Activated naive CD4-positive, alpha-beta T cell (primary cell): ENCODE results near the gene ARHGEF16.
A peak's percentile ranks its signal among the peaks of the same experiment; 100 is the strongest.

Experiments used
- DNase-seq, 4 experiments: peaks; one replicate each; lab custom pipeline; 2025; lab: John Stamatoyannopoulos, UW

The ARHGEF16 gene

GRCh38 chr1:3501856-3502640, 47.6 kb downstream of the ARHGEF16 start:
- peak in 1 of 4 experiments; percentile 11 for DNase-seq

GRCh38 chr1:3502641-3503524, 48.4 kb downstream of the ARHGEF16 start:
- no peak for DNase-seq

GRCh38 chr1:3503525-3503886, 49.0 kb downstream of the ARHGEF16 start:
- no peak for DNase-seq

- no peak for DNase-seq
Observed at GRCh38 chr1:3504151-3504821, 49.8 kb downstream of the ARHGEF16 start.

- DNase-seq = no peak
Observed at GRCh38 chr1:3504822-3505153, 50.3 kb downstream of the ARHGEF16 start.

- no peak for DNase-seq
Observed at GRCh38 chr1:3505161-3505560, 50.7 kb downstream of the ARHGEF16 start.

GRCh38 chr1:3506041-3506440, 51.6 kb downstream of the ARHGEF16 start:
- no peak for DNase-seq

GRCh38 chr1:3506943-3507342, 52.5 kb downstream of the ARHGEF16 start:
- DNase-seq = no peak

GRCh38 chr1:3507636-3508275, 53.3 kb downstream of the ARHGEF16 start:
- DNase-seq = no peak

- DNase-seq = no peak
Observed at GRCh38 chr1:3508757-3509415, 54.4 kb downstream of the ARHGEF16 start.

GRCh38 chr1:3509721-3510120, 55.3 kb downstream of the ARHGEF16 start:
- no peak for DNase-seq

- no peak for DNase-seq
Observed at GRCh38 chr1:3510136-3510955, 55.9 kb downstream of the ARHGEF16 start.

GRCh38 chr1:3510956-3511250, 56.4 kb downstream of the ARHGEF16 start:
- DNase-seq = no peak

- DNase-seq = no peak
Observed at GRCh38 chr1:3511306-3511705, 56.8 kb downstream of the ARHGEF16 start.

GRCh38 chr1:3511856-3512255, 57.4 kb downstream of the ARHGEF16 start:
- no peak for DNase-seq

GRCh38 chr1:3514404-3514803, 59.9 kb downstream of the ARHGEF16 start:
- DNase-seq = no peak

GRCh38 chr1:3515272-3515671, 60.8 kb downstream of the ARHGEF16 start:
- DNase-seq = no peak

- no peak for DNase-seq
Observed at GRCh38 chr1:3515774-3516480, 61.5 kb downstream of the ARHGEF16 start.

- no peak for DNase-seq
Observed at GRCh38 chr1:3516481-3516869, 62.0 kb downstream of the ARHGEF16 start.

- DNase-seq = no peak
Observed at GRCh38 chr1:3516911-3517675, 62.6 kb downstream of the ARHGEF16 start.
